ENCODE data around the gene SDR39U1.

DNA sequence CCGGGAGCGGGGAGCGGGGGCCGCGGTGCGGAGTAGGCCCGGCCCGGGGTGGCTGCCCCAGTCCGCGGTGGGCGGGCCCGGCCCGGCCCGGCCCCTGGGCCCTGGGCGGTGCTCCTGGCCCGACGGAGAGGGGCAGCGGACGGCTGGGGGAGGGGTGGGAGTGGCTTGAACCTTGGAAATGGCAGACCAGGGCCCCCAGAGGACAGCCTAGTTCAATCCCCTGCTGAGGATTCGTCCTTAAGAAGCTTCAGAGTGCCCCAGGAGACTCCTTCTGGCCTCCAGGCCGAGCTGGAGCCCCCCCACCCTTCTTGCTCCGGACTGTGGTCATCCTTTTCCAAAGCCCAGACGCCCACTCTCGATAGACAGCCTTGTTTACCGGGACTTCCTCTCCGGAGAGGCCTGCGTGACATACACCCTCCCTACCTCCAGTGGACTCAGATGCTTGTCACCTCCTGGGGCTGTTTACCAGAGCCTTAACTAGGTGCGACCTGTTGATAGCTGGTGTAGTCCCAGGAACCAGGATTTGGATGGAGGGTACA lies 12.4 kb downstream of the SDR39U1 start:
- TF ChIP-seq POLR2A (IDR thresholded peaks at IDR 0.05) = no peak
- TF ChIP-seq, protein P1, sequence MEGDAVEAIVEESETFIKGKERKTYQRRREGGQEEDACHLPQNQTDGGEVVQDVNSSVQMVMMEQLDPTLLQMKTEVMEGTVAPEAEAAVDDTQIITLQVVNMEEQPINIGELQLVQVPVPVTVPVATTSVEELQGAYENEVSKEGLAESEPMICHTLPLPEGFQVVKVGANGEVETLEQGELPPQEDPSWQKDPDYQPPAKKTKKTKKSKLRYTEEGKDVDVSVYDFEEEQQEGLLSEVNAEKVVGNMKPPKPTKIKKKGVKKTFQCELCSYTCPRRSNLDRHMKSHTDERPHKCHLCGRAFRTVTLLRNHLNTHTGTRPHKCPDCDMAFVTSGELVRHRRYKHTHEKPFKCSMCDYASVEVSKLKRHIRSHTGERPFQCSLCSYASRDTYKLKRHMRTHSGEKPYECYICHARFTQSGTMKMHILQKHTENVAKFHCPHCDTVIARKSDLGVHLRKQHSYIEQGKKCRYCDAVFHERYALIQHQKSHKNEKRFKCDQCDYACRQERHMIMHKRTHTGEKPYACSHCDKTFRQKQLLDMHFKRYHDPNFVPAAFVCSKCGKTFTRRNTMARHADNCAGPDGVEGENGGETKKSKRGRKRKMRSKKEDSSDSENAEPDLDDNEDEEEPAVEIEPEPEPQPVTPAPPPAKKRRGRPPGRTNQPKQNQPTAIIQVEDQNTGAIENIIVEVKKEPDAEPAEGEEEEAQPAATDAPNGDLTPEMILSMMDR (IDR thresholded peaks at IDR 0.05) = no peak

All from uterus (tissue), 2 donors.